Common myeloid progenitor, CD34-positive (primary cell): ENCODE results near the gene SGMS1.

Experiments
- CTCF ChIA-PET: fragments of 350-600 bp; sonication (Branson Sonifier 250); formaldehyde crosslinking; loops from one replicate; lab custom pipeline; 2021; ENCODE audit warnings: antibody characterized with exemption; lab: Charles Lee
- POLR2A ChIA-PET: fragments of 350-600 bp; sonication (Branson Sonifier 250); formaldehyde crosslinking; loops from one replicate; lab custom pipeline; 2021; ENCODE audit warnings: antibody characterized with exemption; lab: Charles Lee
- DNase-seq, 3 donors: peaks; one replicate each; pipeline versions ENCODE4 v3.0.0 to v3.0.0-alpha.2; 2013
- H3K27ac ChIP-seq, 2 experiments: 1 replicate in 1 of 2; 2 replicates in 1 of 2; pipeline ENCODE4 v1.7.0; 2013; ENCODE audit warnings: inconsistent platforms in 2 of 2, low read length in 2 of 2, mild to moderate bottlenecking in 2 of 2, low read depth in 1 of 2, moderate library complexity in 1 of 2; ENCODE audit not compliant: severe bottlenecking in 2 of 2, insufficient read depth in 1 of 2, poor library complexity in 1 of 2
- H3K27me3 ChIP-seq, 5 experiments: replicated peaks in 2 of 5; 1 replicate in 3 of 5; 2 replicates in 2 of 5; pipeline versions ENCODE4 v1.6.1 to v1.7.0; 2013; ENCODE audit warnings: low read length in 4 of 5, mild to moderate bottlenecking in 2 of 5, moderate library complexity in 2 of 5, inconsistent platforms in 1 of 5; ENCODE audit not compliant: insufficient read depth in 5 of 5, control insufficient read depth in 4 of 5
- H3K36me3 ChIP-seq, 4 experiments: 1 replicate in 2 of 4; 2 replicates in 2 of 4; pipeline versions ENCODE4 v1.6.1 to v1.7.0; 2013; ENCODE audit warnings: low read length in 3 of 4, control low read depth in 1 of 4, mild to moderate bottlenecking in 1 of 4; ENCODE audit not compliant: control insufficient read depth in 4 of 4, insufficient read depth in 4 of 4
- H3K4me1 ChIP-seq, 4 experiments: 1 replicate in 3 of 4; 2 replicates in 1 of 4; pipeline versions ENCODE4 v1.6.1 to v1.7.1; 2013; ENCODE audit warnings: low read length in 3 of 4, mild to moderate bottlenecking in 3 of 4, control low read depth in 1 of 4, inconsistent platforms in 1 of 4, moderate library complexity in 1 of 4; ENCODE audit not compliant: control insufficient read depth in 4 of 4, insufficient read depth in 4 of 4; ENCODE audit errors: control extremely low read depth in 1 of 4
- H3K4me3 ChIP-seq, 7 experiments: 1 replicate in 4 of 7; 2 replicates in 3 of 7; pipeline versions ENCODE4 v1.5.1 to v1.7.0; 2013; ENCODE audit warnings: mild to moderate bottlenecking in 7 of 7, low read length in 6 of 7, moderate library complexity in 6 of 7, inconsistent platforms in 2 of 7, low read depth in 2 of 7, control low read depth in 1 of 7; ENCODE audit not compliant: insufficient read depth in 4 of 7, control insufficient read depth in 1 of 7; ENCODE audit errors: extremely low read depth in 1 of 7
- H3K9me3 ChIP-seq, 5 experiments: 1 replicate in 4 of 5; 2 replicates in 1 of 5; pipeline versions ENCODE4 v1.6.1 to v1.7.1; 2013; ENCODE audit warnings: low read length in 4 of 5, mild to moderate bottlenecking in 2 of 5, inconsistent platforms in 1 of 5, low read depth in 1 of 5, moderate library complexity in 1 of 5; ENCODE audit not compliant: control insufficient read depth in 4 of 5, insufficient read depth in 2 of 5; ENCODE audit errors: control extremely low read depth in 1 of 5
- WGBS: methylation state at CpG from one replicate; pipeline ENCODE4 v1.1.5; 2013; ENCODE audit not compliant: insufficient coverage; 5-methylcytosine and 5-hydroxymethylcytosine counted together

SGMS1 gene

GRCh38 chr10:50627443-50627842 is 3.7 kb upstream of the SGMS1 start:
- Histone ChIP-seq H3K27ac (no peak overlapping the region), H3K36me3 (peaks cover 0 to 7% (median 0%) of the 10 kb centered on the region in 4 experiments), H3K4me3 (no peak overlapping the region), H3K27me3 (no peaks in the 10 kb centered on the region), H3K4me1 (peaks cover 6 to 20% (median 13%) of the 10 kb centered on the region in 4 experiments), H3K9me3 (no peaks in the 10 kb centered on the region)
- POLR2A ChIA-PET, result no interaction called here
- CTCF ChIA-PET, result interaction anchor here (1.0 to 3.9 kb wide), 5 partner anchors 8 to 402 kb away, joined by 3 to 16 read pairs (median 3); no protein-coding TSS in a partner anchor
- no peak for DNase-seq
- 100% methylated on average over 1 of the region's 1 CpG for WGBS

DNA sequence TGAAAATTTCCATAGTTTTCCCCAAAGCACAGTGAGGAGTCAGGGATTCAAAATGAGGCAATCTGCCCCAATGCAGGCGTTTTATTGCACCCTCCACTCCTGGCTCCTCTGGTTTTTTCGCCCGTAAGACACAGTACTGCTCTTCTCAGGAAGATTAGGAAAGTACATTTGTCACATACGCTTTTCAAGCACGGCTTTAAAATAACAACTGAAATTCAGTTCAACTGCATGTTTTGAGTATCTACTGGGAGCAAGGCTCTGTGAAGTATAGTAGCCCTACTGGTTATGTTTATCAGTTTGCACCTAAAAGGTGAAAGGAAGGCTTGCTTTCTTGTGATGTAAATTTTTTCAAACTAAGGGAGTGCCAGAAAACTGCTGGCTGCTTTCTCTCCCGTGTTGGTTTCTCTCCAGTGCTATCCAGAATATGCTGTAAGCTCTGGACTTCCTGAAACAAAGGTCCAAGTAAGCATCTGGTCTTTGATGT is 1.9 kb upstream of the SGMS1 start:
- 5% methylated on average over 2 of the region's 6 CpGs for WGBS
- ChIA-PET POLR2A (interaction anchor here (1.5 kb wide), 1 partner anchor 22 kb away, joined by 4 read pairs; no protein-coding TSS in a partner anchor), CTCF (interaction anchor here (0.5 to 3.9 kb wide), 5 partner anchors 10 to 324 kb away, joined by 3 to 16 read pairs (median 5); no protein-coding TSS in a partner anchor)
- Histone ChIP-seq H3K27ac (peak overlapping the region in 1 of 2 experiments; percentile 97), H3K4me3 (peak overlapping the region in 6 of 7 experiments; percentile 70 to 92 (median 82)), H3K4me1 (peaks cover 17 to 37% (median 30%) of the 10 kb centered on the region in 4 experiments), H3K27me3 (no peaks in the 10 kb centered on the region), H3K9me3 (no peaks in the 10 kb centered on the region), H3K36me3 (peaks cover 0 to 7% (median 0%) of the 10 kb centered on the region in 4 experiments)
- peak in 2 of 3 donors; percentile 11 to 29 for DNase-seq

GRCh38 chr10:50624866-50625501 is 1.2 kb upstream of the SGMS1 start:
- under 1% methylated on average over 58 of the region's 58 CpGs for WGBS
- Histone ChIP-seq H3K9me3 (no peaks in the 10 kb centered on the region), H3K27ac (peak overlapping the region; percentile 58 to 97), H3K27me3 (no peaks in the 10 kb centered on the region), H3K4me1 (peaks cover 24 to 44% (median 35%) of the 10 kb centered on the region in 4 experiments), H3K36me3 (peaks cover 0 to 7% (median 0%) of the 10 kb centered on the region in 4 experiments), H3K4me3 (peak overlapping the region; percentile 70 to 98 (median 83))
- ChIA-PET POLR2A (interaction anchor here (0.6 to 1.5 kb wide), 5 partner anchors 20 to 233 kb away, joined by 3 to 4 read pairs (median 3); no protein-coding TSS in a partner anchor), CTCF (interaction anchor here (0.5 to 3.9 kb wide), 9 partner anchors 11 to 323 kb away, joined by 3 to 16 read pairs (median 4); no protein-coding TSS in a partner anchor)
- peak; percentile 85 to 92 (median 89) for DNase-seq

DNA sequence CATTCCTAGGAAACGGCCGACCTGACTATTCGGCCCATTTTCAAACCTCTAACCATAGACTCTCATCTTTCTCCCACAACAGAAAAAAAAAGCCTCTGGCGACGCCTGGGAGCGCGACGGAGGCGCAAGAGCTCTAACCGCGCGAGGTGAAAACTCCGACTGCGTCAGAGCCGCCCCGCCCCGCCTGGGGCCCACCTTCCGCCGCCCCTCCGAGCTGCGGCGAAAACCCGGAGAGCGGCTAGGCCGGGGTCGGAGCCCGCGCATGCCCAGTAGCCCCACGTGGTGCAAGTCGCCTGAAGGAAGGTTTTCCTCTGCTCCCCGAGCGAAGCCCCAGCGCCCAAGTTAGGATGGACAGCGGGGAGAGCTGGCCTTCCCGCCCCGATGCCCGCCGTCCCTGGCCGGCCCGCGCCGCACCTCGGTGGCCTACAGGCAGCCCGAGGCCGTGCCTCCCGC is 683 bp upstream of the SGMS1 start:
- peaks cover 27 to 45% (median 38%) of the 10 kb centered on the region in 4 experiments for H3K4me1 ChIP-seq
- peak overlapping the region; percentile 70 to 98 (median 83) for H3K4me3 ChIP-seq
- H3K9me3 ChIP-seq, result no peaks in the 10 kb centered on the region
- ChIA-PET CTCF (interaction anchor here (0.9 to 2.3 kb wide), 5 partner anchors 12 to 66 kb away, joined by 3 to 6 read pairs (median 3); no protein-coding TSS in a partner anchor), POLR2A (interaction anchor here (0.6 to 1.5 kb wide), 5 partner anchors 19 to 233 kb away, joined by 3 to 4 read pairs (median 3); no protein-coding TSS in a partner anchor)
- H3K27me3 ChIP-seq, result no peaks in the 10 kb centered on the region
- peak; percentile 95 to 97 (median 97) for DNase-seq
- 0% methylated on average over 43 of the region's 46 CpGs for WGBS
- H3K36me3 ChIP-seq, result peaks cover 0 to 1% (median 0%) of the 10 kb centered on the region in 4 experiments
- peak overlapping the region; percentile 88 to 97 for H3K27ac ChIP-seq

- Histone ChIP-seq H3K27ac (peak overlapping the region in 1 of 2 experiments; percentile 97), H3K27me3 (no peaks in the 10 kb centered on the region), H3K4me3 (peak overlapping the region; percentile 70 to 98 (median 83)), H3K4me1 (peaks cover 27 to 45% (median 38%) of the 10 kb centered on the region in 4 experiments), H3K36me3 (no peaks in the 10 kb centered on the region), H3K9me3 (no peaks in the 10 kb centered on the region)
- POLR2A ChIA-PET, result interaction anchor here (0.7 kb wide), 1 partner anchor 14 kb away, joined by 3 read pairs; no protein-coding TSS in a partner anchor
- CTCF ChIA-PET, result interaction anchor here (0.9 to 4.6 kb wide), 8 partner anchors 14 to 70 kb away, joined by 3 to 22 read pairs (median 4); no protein-coding TSS in a partner anchor
- under 1% methylated on average over 69 of the region's 88 CpGs for WGBS
- DNase-seq, result peak in 2 of 3 donors; percentile 35 to 48
These were observed 772 bp downstream of the SGMS1 start for GRCh38 chr10:50622706-50623662.
